Caco-2 (cell line): ENCODE measurements around the gene ARPP21. TPM values are rescaled to one million over a fixed set of nuclear protein-coding genes. Genes with fewer than 3 reads are reported as not detected.

Experiments
- BruUV-seq: library from RNA; stranded (reverse); fragments of 400-500 nt; replicated peaks from 2 replicates; lab custom pipeline; 2021; lab: Mats Ljungman, UMichigan
- CTCF ChIA-PET: fragments of 300-600 bp; sonication (Branson Sonifier 250); formaldehyde crosslinking; loops from one replicate; lab custom pipeline; 2022; ENCODE audit warnings: antibody characterized with exemption; lab: Charles Lee
- POLR2A ChIA-PET: fragments of 300-600 bp; sonication (Branson Sonifier 250); formaldehyde crosslinking; loops from one replicate; lab custom pipeline; 2022; ENCODE audit warnings: antibody characterized with exemption; lab: Charles Lee
- DNase-seq, 2 experiments: peaks; one replicate each; pipeline versions ENCODE4 v3.0.0 to v3.0.0-alpha.2; 2020 to 2022
- H3K27me3 ChIP-seq: replicated peaks from 2 replicates; pipeline ENCODE4 v1.6.0; 2011; ENCODE audit warnings: low read length; ENCODE audit not compliant: control insufficient read depth, insufficient read depth
- H3K36me3 ChIP-seq: 2 replicates; pipeline ENCODE4 v1.5.1; 2011; ENCODE audit warnings: low read length; ENCODE audit not compliant: control insufficient read depth, insufficient read depth
- H3K4me1 ChIP-seq: fragments of 250-450 bp; sonication (Bioruptor Pico); 2 replicates; pipeline ENCODE4 v1.5.1; 2020; ENCODE audit warnings: mild to moderate bottlenecking
- H3K4me3 ChIP-seq: 2 replicates; pipeline ENCODE4 v1.5.1; 2011; ENCODE audit warnings: low read depth, mild to moderate bottlenecking, control low read depth, low read length
- H3K9me3 ChIP-seq: fragments of 250-450 bp; sonication (Bioruptor Pico); 2 replicates; pipeline ENCODE4 v1.5.1; 2020; ENCODE audit warnings: mild to moderate bottlenecking, moderate library complexity
- H3K27ac Mint-ChIP-seq: one replicate; pipeline ENCODE4 v1.8.0; 2022; ENCODE audit warnings: mixed read lengths; ENCODE audit not compliant: unreplicated experiment
- H3K27me3 Mint-ChIP-seq: one replicate; pipeline ENCODE4 v1.8.0; 2022; ENCODE audit warnings: mixed read lengths; ENCODE audit not compliant: insufficient read depth, unreplicated experiment
- H3K36me3 Mint-ChIP-seq: one replicate; pipeline ENCODE4 v1.8.0; 2022; ENCODE audit warnings: mild to moderate bottlenecking, mixed read lengths; ENCODE audit not compliant: insufficient read depth, unreplicated experiment
- H3K4me1 Mint-ChIP-seq: one replicate; pipeline ENCODE4 v1.8.0; 2022; ENCODE audit warnings: low read depth, mixed read lengths; ENCODE audit not compliant: unreplicated experiment
- H3K4me3 Mint-ChIP-seq: one replicate; pipeline ENCODE4 v1.8.0; 2022; ENCODE audit warnings: mild to moderate bottlenecking, moderate library complexity, mixed read lengths; ENCODE audit not compliant: unreplicated experiment
- H3K9me3 Mint-ChIP-seq: one replicate; pipeline ENCODE4 v1.8.0; 2022; ENCODE audit warnings: mixed read lengths; ENCODE audit not compliant: unreplicated experiment
- intact Hi-C: fragments of 100-400 bp; cut with micrococcal nuclease; formaldehyde crosslinking; loops from one replicate; pipeline ENCODE4 v1.10.0; 2022; ENCODE audit not compliant: unreplicated experiment
- total RNA-seq: library from RNA; stranded (reverse); gene quantifications from 2 replicates; pipeline ENCODE4 v1.2.3, GENCODE V29; 2022
- TF ChIP-seq, protein P1 (sequence below), 2 experiments: fragments of 200-600 bp in 1 of 2; IDR thresholded peaks; 1 replicate in 1 of 2; 2 replicates in 1 of 2; pipeline versions ENCODE4 v1.5.1 to v1.8.0; 2011 to 2022; ENCODE audit warnings: antibody characterized with exemption in 1 of 2, control low read depth in 1 of 2, inconsistent platforms in 1 of 2, low read depth in 1 of 2, low read length in 1 of 2, mild to moderate bottlenecking in 1 of 2, moderate library complexity in 1 of 2; ENCODE audit not compliant: insufficient read depth in 1 of 2, severe bottlenecking in 1 of 2, unreplicated experiment in 1 of 2

Gene ARPP21
- total RNA-seq, 1 experiment from 2014 or later = not detected

DNA sequence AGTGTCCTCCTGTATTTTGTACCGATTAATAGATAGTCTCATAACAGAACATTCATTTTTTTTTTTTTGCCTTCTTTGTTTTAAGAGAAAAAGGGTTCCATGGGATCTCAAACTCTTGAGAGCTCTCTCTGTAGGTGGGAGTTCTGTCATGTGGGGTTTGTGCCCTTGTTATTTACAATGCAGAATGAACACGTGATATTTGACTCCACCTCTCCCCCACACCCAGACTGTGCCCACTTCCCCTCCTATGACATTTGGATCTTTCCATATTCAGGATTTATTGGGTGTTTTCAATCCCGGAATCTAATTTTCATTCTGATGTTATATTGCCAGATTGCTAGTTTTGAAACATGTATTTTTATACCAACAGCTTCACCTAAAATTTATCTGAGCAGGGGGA is 49.5 kb downstream of the ARPP21 start:
- BruUV-seq = no TSS peak
- TF ChIP-seq, protein P1, sequence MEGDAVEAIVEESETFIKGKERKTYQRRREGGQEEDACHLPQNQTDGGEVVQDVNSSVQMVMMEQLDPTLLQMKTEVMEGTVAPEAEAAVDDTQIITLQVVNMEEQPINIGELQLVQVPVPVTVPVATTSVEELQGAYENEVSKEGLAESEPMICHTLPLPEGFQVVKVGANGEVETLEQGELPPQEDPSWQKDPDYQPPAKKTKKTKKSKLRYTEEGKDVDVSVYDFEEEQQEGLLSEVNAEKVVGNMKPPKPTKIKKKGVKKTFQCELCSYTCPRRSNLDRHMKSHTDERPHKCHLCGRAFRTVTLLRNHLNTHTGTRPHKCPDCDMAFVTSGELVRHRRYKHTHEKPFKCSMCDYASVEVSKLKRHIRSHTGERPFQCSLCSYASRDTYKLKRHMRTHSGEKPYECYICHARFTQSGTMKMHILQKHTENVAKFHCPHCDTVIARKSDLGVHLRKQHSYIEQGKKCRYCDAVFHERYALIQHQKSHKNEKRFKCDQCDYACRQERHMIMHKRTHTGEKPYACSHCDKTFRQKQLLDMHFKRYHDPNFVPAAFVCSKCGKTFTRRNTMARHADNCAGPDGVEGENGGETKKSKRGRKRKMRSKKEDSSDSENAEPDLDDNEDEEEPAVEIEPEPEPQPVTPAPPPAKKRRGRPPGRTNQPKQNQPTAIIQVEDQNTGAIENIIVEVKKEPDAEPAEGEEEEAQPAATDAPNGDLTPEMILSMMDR (IDR thresholded peaks at IDR 0.05; ENCODE audit: insufficient read depth in 1 of 2, low read depth in 1 of 2, low read length in 1 of 2, severe bottlenecking in 1 of 2, unreplicated experiment in 1 of 2) = no peak
- Histone ChIP-seq H3K36me3 (no peaks in the 10 kb centered on the region), H3K4me1 (no peaks in the 10 kb centered on the region), H3K27me3 (no peaks in the 10 kb centered on the region), H3K4me3 (no peak overlapping the region), H3K9me3 (no peaks in the 10 kb centered on the region)
- H3K4me3 Mint-ChIP-seq = no peak overlapping the region
- H3K9me3 Mint-ChIP-seq = no peaks in the 10 kb centered on the region
- H3K27me3 Mint-ChIP-seq = peaks cover 8% of the 10 kb centered on the region
- no peaks in the 10 kb centered on the region for H3K36me3 Mint-ChIP-seq
- no peaks in the 10 kb centered on the region for H3K4me1 Mint-ChIP-seq
- intact Hi-C loops = no loop called here
- no peak for DNase-seq
- CTCF ChIA-PET = no interaction called here
- no peak overlapping the region for H3K27ac Mint-ChIP-seq
- POLR2A ChIA-PET = no interaction called here

DNA sequence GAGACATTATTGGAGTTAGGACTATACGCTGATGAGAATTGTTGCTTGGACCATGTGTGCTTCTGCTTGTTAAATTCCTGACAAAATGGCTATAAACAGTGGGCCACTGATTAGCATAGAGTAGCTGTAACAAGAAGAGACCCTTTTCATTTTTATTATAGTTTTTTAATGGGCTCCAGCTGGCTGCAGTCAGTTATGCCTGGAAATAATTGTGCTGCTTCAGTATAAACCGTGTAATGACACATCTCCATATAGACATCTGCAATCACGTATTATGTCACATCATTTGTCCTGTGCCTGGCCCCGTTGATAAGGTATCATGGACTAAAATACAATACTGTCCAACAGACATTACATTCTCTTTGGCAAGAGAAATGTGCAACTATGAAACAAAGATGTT is 50.9 kb downstream of the ARPP21 start:
- Mint-ChIP-seq H3K27ac (no peak overlapping the region), H3K4me3 (no peak overlapping the region), H3K9me3 (no peaks in the 10 kb centered on the region), H3K36me3 (no peaks in the 10 kb centered on the region), H3K27me3 (peaks cover 8% of the 10 kb centered on the region), H3K4me1 (no peaks in the 10 kb centered on the region)
- no TSS peak for BruUV-seq
- H3K27me3 ChIP-seq = no peaks in the 10 kb centered on the region
- intact Hi-C loops = no loop called here
- H3K36me3 ChIP-seq = no peaks in the 10 kb centered on the region
- no peaks in the 10 kb centered on the region for H3K9me3 ChIP-seq
- CTCF ChIA-PET = no interaction called here
- POLR2A ChIA-PET = no interaction called here
- TF ChIP-seq, protein P1 (IDR thresholded peaks at IDR 0.05; ENCODE audit: insufficient read depth in 1 of 2, low read depth in 1 of 2, low read length in 1 of 2, severe bottlenecking in 1 of 2, unreplicated experiment in 1 of 2) = no peak
- H3K4me1 ChIP-seq = no peaks in the 10 kb centered on the region
- H3K4me3 ChIP-seq = no peak overlapping the region
- no peak for DNase-seq

- no TSS peak for BruUV-seq
- H3K27ac Mint-ChIP-seq = no peak overlapping the region
- H3K9me3 ChIP-seq = no peaks in the 10 kb centered on the region
- no peaks in the 10 kb centered on the region for H3K9me3 Mint-ChIP-seq
- ChIA-PET POLR2A (no interaction called here), CTCF (no interaction called here)
- intact Hi-C loops = no loop called here
- H3K4me1 Mint-ChIP-seq = no peaks in the 10 kb centered on the region
- no peaks in the 10 kb centered on the region for H3K36me3 ChIP-seq
- H3K27me3 ChIP-seq = no peaks in the 10 kb centered on the region
- TF ChIP-seq, protein P1 (IDR thresholded peaks at IDR 0.05; ENCODE audit: insufficient read depth in 1 of 2, low read depth in 1 of 2, low read length in 1 of 2, severe bottlenecking in 1 of 2, unreplicated experiment in 1 of 2) = no peak
- no peak overlapping the region for H3K4me3 ChIP-seq
- no peaks in the 10 kb centered on the region for H3K36me3 Mint-ChIP-seq
- H3K4me3 Mint-ChIP-seq = no peak overlapping the region
- H3K4me1 ChIP-seq = no peaks in the 10 kb centered on the region
- peaks cover 2% of the 10 kb centered on the region for H3K27me3 Mint-ChIP-seq
- no peak for DNase-seq
These were observed 66.6 kb downstream of the ARPP21 start for GRCh38 chr3:35705904-35706303.
